Measurements from ENCODE around the gene IL1RL1. TPM values are rescaled to one million over a fixed set of nuclear protein-coding genes. Genes with fewer than 3 reads are reported as not detected.

The IL1RL1 gene
- total RNA-seq, 1 donor from 2014 or later: 1.7 TPM

- no peak for ATAC-seq
- DNase-seq (ENCODE audit: missing footprints): no peak
- intact Hi-C loops (cut with DNase I): no loop called here
Observed at GRCh38 chr2:102392942-102393341, 81.6 kb downstream of the IL1RL1 start.

DNA sequence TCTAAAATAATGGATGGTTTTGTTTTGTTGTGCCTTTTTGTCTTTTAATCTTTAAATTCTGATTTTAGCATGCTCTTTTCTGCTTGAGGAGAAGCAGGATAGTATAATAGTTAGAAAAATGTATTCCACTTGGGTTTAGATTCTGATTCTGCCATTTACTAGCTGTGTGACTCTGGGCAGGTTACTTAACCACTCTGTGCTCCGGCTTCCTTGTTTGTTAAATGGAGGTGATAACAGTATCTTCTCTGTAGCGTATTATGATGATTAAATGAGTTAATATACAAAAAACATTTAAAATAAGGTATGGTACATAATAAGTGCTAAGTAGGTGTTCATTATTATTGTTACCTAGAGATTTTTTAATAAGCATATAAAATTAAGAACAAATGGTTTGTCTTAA, 84.6 kb downstream of the IL1RL1 start:
- intact Hi-C loops (cut with DNase I): no loop called here
- ATAC-seq (no peak), DNase-seq (ENCODE audit: missing footprints) (no peak)

- DNase-seq (ENCODE audit: missing footprints): no peak
- intact Hi-C loops (cut with DNase I): no loop called here
- no peak for ATAC-seq
Observed at GRCh38 chr2:102397209-102397608, 85.8 kb downstream of the IL1RL1 start.

GRCh38 chr2:102399499-102400141, 88.3 kb downstream of the IL1RL1 start:
- intact Hi-C loops (cut with DNase I): no loop called here
- ATAC-seq (no peak), DNase-seq (ENCODE audit: missing footprints) (no peak)

DNA sequence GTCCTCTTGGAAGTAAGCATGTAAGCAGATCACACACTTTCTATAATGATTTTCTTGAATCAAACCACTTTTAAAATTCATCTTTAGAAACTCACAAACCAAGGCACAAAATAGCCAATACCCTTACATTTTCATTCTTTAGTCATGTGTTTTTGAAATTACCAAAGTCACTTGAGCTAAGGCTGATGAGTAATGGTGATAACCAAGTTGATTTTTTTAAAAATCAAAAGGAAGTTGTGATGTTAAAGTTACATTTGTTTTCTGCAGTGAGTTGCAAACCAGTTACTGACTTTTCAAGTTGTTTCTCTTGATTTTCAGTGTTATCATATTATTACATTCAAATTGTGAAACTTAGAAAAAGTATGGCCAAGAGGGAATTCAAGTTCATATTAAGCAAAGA, 90.1 kb downstream of the IL1RL1 start:
- ATAC-seq (no peak), DNase-seq (ENCODE audit: missing footprints) (no peak)
- intact Hi-C loops (cut with DNase I): no loop called here

Other genes starting within 250 kb of the IL1RL1 start
- 26.6 TPM for gene IL1R1, start 168.8 kb upstream of the IL1RL1 start, total RNA-seq
- not detected for gene IL1RL2, start 124.5 kb upstream of the IL1RL1 start, total RNA-seq
- gene IL18R1, start 44.2 kb downstream of the IL1RL1 start, total RNA-seq: 1.0 TPM
- 0.30 TPM for gene IL18RAP, start 111.6 kb downstream of the IL1RL1 start, total RNA-seq
- gene SLC9A4, start 161.7 kb downstream of the IL1RL1 start, total RNA-seq: not detected